Uterus (tissue), 4 donors: ENCODE data around the gene FGFR2. TPM values are rescaled to one million over a fixed set of nuclear protein-coding genes. Genes with fewer than 3 reads are reported as not detected.

Experiments
- DNase-seq, 2 donors: peaks; one replicate each; pipeline ENCODE4 v3.0.0-alpha.2; 2019 to 2020
- H3K27ac ChIP-seq, 2 donors: fragments of 200-600 bp; sonication (generic); 1 replicate in 1 of 2; 2 replicates in 1 of 2; pipeline ENCODE4 v1.5.1; 2016 to 2018
- H3K27me3 ChIP-seq, 2 donors: fragments of 200-600 bp; sonication (generic); one replicate each; pipeline ENCODE4 v1.5.1; 2018 to 2019; ENCODE audit warnings: control low read depth in 1 of 2
- H3K36me3 ChIP-seq, 2 donors: fragments of 200-600 bp; sonication (generic); one replicate each; pipeline ENCODE4 v1.5.1; 2019; ENCODE audit warnings: control low read depth in 1 of 2
- H3K4me1 ChIP-seq, 2 donors: fragments of 200-600 bp; sonication (generic); one replicate each; pipeline ENCODE4 v1.5.1; 2018 to 2019; ENCODE audit warnings: control low read depth in 1 of 2
- H3K4me3 ChIP-seq, 2 donors: fragments of 200-600 bp; sonication (generic); 1 replicate in 1 of 2; 2 replicates in 1 of 2; pipeline ENCODE4 v1.5.1; 2018 to 2019; ENCODE audit warnings: mild to moderate bottlenecking in 1 of 2
- H3K9me3 ChIP-seq, 2 donors: fragments of 200-600 bp; sonication (generic); one replicate each; pipeline ENCODE4 v1.5.1; 2019; ENCODE audit warnings: control low read depth in 1 of 2
- CTCF ChIP-seq, 4 experiments: fragments of 200-600 bp in 2 of 4; fragments of 450-650 bp in 2 of 4; sonication (generic) in 2 of 4; IDR thresholded peaks; one replicate each; pipeline ENCODE4 v1.5.1; 2016 to 2019; ENCODE audit warnings: antibody characterized with exemption in 4 of 4, mild to moderate bottlenecking in 2 of 4, moderate library complexity in 1 of 4
- POLR2A ChIP-seq, 2 donors: fragments of 450-650 bp; IDR thresholded peaks; one replicate each; pipeline ENCODE4 v1.6.1; 2016; ENCODE audit warnings: antibody characterized with exemption in 2 of 2, mild to moderate bottlenecking in 1 of 2, moderate library complexity in 1 of 2
- intact Hi-C: fragments of 100-400 bp; cut with DNase I; formaldehyde crosslinking; loops from one replicate; pipeline ENCODE4 v1.15.1; 2023; ENCODE audit warnings: low total_unique reads
- total RNA-seq, 4 donors: library from RNA; depleted of rRNA in 3 of 4; stranded (reverse); fragments of >200 nt in 3 of 4; gene quantifications; one replicate each; pipeline versions ENCODE4 v1.1.0 to v1.2.4, GENCODE V29; 2014 to 2023
- donor health status: DM: yes; HTN: yes; CAD: no.

The FGFR2 gene
- total RNA-seq, 4 donors from 2014 or later, result 27.4 to 159 (median 111) TPM

- H3K36me3 ChIP-seq, result no peaks in the 10 kb centered on the region
- TF ChIP-seq POLR2A (IDR thresholded peaks at IDR 0.05) (no peak), CTCF (IDR thresholded peaks at IDR 0.05) (no peak)
Observed at GRCh38 chr10:121453160-121453559, 145.1 kb downstream of the FGFR2 start.

GRCh38 chr10:121452581-121452980 lies 145.7 kb downstream of the FGFR2 start:
- no peak for DNase-seq
- H3K27me3 ChIP-seq, result no peaks in the 10 kb centered on the region
- no peaks in the 10 kb centered on the region for H3K9me3 ChIP-seq
- intact Hi-C loops, result no loop called here
- H3K4me3 ChIP-seq, result no peak overlapping the region
- H3K36me3 ChIP-seq, result no peaks in the 10 kb centered on the region
- H3K4me1 ChIP-seq, result no peaks in the 10 kb centered on the region
- TF ChIP-seq CTCF (IDR thresholded peaks at IDR 0.05) (no peak), POLR2A (IDR thresholded peaks at IDR 0.05) (no peak)
- H3K27ac ChIP-seq, result no peak overlapping the region

More at GRCh38 chr10:121453160-121453559, 145.1 kb downstream of the FGFR2 start:
- DNase-seq, result no peak
- H3K9me3 ChIP-seq, result no peaks in the 10 kb centered on the region
- H3K27ac ChIP-seq, result no peak overlapping the region
- H3K27me3 ChIP-seq, result no peaks in the 10 kb centered on the region
- H3K4me3 ChIP-seq, result no peak overlapping the region
- H3K4me1 ChIP-seq, result no peaks in the 10 kb centered on the region
- intact Hi-C loops, result no loop called here

GRCh38 chr10:121450247-121450646 lies 148.0 kb downstream of the FGFR2 start:
- Histone ChIP-seq H3K27me3 (no peaks in the 10 kb centered on the region), H3K36me3 (no peaks in the 10 kb centered on the region), H3K9me3 (no peaks in the 10 kb centered on the region), H3K27ac (no peak overlapping the region), H3K4me1 (no peaks in the 10 kb centered on the region), H3K4me3 (no peak overlapping the region)
- TF ChIP-seq POLR2A (IDR thresholded peaks at IDR 0.05), result no peak
- TF ChIP-seq CTCF (IDR thresholded peaks at IDR 0.05), result no peak
- no peak for DNase-seq
- intact Hi-C loops, result no loop called here

- no peak for TF ChIP-seq CTCF (IDR thresholded peaks at IDR 0.05)
- no peak for TF ChIP-seq POLR2A (IDR thresholded peaks at IDR 0.05)
- Histone ChIP-seq H3K4me1 (no peaks in the 10 kb centered on the region), H3K36me3 (no peaks in the 10 kb centered on the region), H3K27me3 (no peaks in the 10 kb centered on the region), H3K27ac (no peak overlapping the region), H3K4me3 (no peak overlapping the region), H3K9me3 (no peaks in the 10 kb centered on the region)
- intact Hi-C loops, result no loop called here
- DNase-seq, result no peak
Observed at GRCh38 chr10:121449482-121449924, 148.7 kb downstream of the FGFR2 start.

- Histone ChIP-seq H3K4me1 (no peaks in the 10 kb centered on the region), H3K36me3 (no peaks in the 10 kb centered on the region), H3K9me3 (no peaks in the 10 kb centered on the region), H3K27ac (no peak overlapping the region), H3K27me3 (no peaks in the 10 kb centered on the region), H3K4me3 (no peak overlapping the region)
- intact Hi-C loops, result no loop called here
- TF ChIP-seq POLR2A (IDR thresholded peaks at IDR 0.05) (no peak), CTCF (IDR thresholded peaks at IDR 0.05) (no peak)
- no peak for DNase-seq
Observed at GRCh38 chr10:121448766-121449421, 149.3 kb downstream of the FGFR2 start.
